Testis (tissue), 2 donors: ENCODE data around the gene PACSIN3.

Source experiments
- CTCF ChIP-seq, 3 experiments: fragments of 450-650 bp in 2 of 3; fragments of 200-600 bp in 1 of 3; sonication (generic) in 1 of 3; IDR thresholded peaks; one replicate each; pipeline ENCODE4 v1.5.1; 2016 to 2019; ENCODE audit warnings: antibody characterized with exemption in 3 of 3, mild to moderate bottlenecking in 2 of 3, moderate library complexity in 1 of 3
- POLR2A ChIP-seq: fragments of 450-650 bp; IDR thresholded peaks from one replicate; pipeline ENCODE4 v1.6.1; 2017; ENCODE audit warnings: antibody characterized with exemption, mild to moderate bottlenecking, moderate library complexity

- TF ChIP-seq POLR2A = no peak
- TF ChIP-seq CTCF (IDR thresholded peaks at IDR 0.05) = no peak
These were observed 6.0 kb downstream of the PACSIN3 start for GRCh38 chr11:47180006-47180787.
